ENCODE data around the gene CFAP100.

The CFAP100 gene

DNA sequence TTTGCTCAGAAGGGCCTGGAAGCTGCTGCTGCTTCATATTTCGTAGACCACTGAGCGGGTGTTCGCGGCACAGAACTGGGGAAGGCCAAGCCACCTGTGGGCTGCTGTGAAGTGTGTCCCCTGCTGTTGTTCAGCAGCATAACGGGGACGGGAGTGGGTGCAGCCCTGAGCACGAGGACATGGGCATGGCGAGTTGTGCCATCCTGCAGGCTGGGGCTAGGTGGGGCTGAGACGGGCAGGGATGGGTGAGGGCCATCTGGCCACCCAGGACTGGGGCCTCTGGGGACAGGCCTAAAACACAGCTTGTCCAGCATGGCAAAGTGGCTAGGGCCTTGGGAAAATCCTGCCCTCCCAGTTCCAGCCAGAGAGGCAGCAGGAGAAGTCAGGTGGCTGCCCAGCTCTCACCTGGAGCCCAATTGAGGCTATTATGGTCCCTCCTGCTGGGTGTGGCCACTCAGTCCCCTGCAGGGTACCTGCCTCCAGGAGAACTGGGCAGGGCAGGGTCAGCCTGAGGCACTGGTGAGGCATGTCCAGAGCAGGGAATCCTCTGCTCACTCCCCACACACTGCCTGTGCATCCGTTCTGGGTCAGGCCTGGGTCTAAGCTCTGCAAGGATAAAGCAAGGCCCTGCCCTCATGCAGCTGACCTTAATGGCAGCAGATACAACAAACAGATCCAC lies 29.5 kb downstream of the CFAP100 start:
- no peak for DNase-seq

- DNase-seq = no peak
Observed at GRCh38 chr3:126424751-126425150, 30.0 kb downstream of the CFAP100 start.

GRCh38 chr3:126431103-126431534 lies 36.4 kb downstream of the CFAP100 start:
- DNase-seq = no peak

GRCh38 chr3:126432361-126433104 lies 37.8 kb downstream of the CFAP100 start:
- DNase-seq = no peak

DNA sequence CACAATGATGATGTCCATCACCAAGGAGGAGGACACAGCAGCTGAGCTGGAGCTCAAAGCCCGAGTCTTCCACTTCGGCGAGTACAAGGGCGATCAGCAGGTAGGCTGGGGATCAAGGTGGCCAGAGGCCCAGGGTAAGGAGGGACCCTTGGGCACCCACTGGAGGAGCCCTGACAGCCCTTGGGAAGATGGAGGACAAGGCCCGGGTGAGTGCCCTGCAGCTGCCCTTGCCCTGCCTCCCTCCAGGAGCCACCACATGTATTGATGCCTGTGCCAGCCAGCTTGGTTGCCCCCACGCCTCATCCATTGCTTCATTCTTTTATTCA lies 38.4 kb downstream of the CFAP100 start:
- DNase-seq = peak; percentile 35

GRCh38 chr3:126433496-126434263 lies 39.0 kb downstream of the CFAP100 start:
- DNase-seq = peak; percentile 43

GRCh38 chr3:126434264-126434590 lies 39.5 kb downstream of the CFAP100 start:
- DNase-seq = no peak

DNA sequence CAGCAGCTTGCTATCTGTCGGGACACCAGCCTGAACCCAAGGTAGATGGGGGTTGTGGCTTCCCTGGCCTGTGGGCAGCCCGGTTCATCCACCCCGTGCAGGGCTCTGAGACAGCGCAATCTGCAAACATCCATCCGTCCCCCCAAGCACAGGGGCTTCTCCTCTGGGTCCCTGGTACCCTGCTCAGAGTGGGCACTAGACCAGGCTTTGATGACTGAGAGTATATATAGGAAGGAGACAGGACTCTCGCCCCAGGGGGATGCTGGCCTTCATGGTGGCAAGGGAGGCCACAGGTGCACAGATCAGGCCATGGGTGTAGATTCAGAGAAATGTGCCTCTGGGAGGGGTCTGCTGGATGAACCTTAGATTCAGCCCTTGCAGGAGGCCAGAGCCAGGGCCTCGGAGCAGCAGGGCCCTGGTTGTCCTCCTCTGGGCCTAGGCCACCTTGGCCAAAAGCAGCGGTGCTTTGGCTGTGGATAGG lies 40.3 kb downstream of the CFAP100 start:
- no peak for DNase-seq

DNA sequence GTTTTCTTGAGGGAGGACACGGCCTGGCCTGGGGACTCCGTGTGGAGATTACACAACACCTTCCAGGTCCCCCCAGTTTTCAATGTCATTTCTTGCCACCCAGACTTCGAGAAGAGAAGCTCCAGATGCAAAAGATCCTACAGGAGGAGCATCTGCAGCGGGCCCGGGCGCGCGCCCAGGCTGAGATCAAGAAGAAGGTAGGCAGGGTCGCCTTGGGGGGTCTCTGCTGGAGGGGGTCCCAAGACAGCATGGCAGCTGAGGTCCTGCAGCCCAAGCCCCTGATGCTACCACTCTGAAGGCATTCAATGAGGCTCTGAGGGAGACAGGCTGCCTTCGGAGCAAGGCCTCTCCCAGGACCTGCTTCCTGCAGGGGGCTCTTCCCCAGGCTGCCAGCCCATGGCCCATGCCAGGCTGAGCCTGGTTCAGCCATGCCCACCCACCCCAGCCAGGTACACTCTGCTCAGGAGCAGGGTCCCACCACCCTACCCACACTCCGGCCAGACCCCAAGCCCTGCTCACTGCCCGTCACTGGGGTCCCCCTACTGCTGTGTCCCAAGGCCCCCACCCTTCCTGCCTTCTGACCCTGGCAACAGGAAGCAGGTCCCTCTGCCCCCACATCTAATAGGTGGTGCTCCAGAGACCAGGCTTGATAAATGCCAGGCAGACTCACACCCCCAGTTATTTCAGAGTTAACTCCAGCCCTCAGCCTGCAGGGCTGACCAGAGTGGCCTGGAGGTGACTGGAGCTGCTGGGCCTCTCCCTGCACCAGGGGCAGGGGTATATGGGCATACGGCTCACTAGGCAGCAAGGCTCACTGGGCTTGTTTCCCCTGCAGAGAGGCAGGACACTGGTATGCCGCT lies 41.0 kb downstream of the CFAP100 start:
- DNase-seq = no peak

DNA sequence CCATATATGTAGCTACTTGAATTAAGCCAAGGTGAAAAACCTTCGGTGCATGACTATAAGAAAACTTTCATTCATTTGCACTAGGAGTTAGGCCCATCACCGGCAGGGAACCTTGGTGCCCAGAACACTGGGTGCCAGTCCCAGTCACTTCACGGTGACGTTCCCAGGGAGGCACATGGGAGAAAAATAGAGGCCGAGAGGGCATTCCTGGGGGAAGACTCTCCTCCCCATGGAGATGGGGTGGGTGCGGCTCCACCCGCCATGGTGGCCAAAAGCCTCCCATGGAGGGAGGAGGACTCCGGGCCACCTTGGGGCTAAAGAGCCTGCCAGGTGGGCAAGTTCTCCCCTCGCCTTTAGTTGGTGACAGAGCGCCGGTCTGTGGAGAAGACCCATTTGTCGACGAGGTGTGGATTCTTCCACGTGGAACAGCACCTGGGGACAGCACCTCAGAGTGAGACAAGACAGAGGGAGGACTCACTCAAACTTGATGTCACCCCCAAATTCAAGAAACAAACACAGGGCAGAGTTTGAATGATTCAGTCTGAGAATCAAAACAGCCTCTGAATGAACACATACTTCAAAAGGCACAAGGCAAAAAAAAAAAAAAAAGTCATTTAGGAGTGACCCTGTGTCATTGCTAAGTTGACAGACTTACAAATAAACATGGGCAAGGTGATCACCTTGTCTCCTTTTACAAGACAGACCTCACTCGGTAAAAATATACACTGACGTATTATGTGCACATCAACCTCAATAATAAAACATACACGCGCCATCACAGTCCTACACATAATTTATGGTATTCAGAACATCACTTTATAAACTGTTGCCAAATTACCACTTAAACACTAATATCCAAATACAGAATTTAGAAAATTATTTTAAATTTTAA lies 42.4 kb downstream of the CFAP100 start:
- DNase-seq = no peak

GRCh38 chr3:126438186-126438585 lies 43.5 kb downstream of the CFAP100 start:
- no peak for DNase-seq

DNA sequence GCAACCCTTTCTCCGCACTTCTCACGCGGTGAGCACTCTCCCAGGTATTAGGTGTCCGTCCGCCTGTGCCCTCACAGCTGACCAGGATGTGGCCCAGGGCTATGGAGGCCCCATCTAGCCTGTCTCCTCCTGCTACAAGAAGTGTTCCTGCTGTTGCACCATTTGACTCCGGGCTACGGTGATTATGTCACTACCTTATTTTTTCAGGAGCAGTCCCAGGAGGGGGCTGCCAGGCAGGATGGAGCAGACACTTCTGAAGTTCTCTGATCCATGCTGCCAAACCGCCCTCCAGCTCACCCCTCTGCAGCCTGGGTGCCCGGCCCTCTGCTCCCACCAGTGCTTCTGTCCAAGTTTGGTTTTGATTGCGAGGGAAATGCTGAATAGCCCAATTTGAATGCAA lies 44.0 kb downstream of the CFAP100 start:
- DNase-seq = no peak

DNA sequence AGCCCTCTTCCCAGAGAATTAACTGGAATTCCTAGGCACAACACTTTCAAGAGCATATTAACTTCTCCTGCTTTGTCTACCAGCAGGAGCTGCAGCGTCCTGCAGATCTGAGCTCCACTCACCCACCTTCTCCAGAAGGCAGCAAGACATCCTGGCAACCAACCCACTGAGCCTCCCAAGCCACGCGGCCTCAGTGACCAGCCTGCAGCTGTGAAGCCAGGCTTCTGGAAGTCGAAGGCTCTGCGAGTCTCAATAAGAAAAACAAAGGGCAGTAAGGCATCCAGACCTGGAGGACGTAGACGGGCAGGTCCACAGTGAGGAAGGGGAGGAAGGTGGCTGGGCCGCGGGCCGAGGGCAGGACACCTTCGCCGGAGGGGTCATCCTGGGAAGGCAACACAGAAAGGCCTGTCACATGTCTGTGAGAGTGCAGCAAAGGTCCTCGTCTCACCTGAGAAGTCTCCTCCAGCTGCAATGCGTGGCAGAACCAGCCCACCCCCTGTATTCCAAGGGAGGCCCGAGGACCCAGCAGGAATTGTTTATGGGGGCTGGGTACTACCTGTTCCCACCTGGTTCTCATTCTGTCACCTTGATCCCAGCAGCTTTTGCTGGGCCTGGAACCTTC lies 44.7 kb downstream of the CFAP100 start:
- DNase-seq = no peak

DNA sequence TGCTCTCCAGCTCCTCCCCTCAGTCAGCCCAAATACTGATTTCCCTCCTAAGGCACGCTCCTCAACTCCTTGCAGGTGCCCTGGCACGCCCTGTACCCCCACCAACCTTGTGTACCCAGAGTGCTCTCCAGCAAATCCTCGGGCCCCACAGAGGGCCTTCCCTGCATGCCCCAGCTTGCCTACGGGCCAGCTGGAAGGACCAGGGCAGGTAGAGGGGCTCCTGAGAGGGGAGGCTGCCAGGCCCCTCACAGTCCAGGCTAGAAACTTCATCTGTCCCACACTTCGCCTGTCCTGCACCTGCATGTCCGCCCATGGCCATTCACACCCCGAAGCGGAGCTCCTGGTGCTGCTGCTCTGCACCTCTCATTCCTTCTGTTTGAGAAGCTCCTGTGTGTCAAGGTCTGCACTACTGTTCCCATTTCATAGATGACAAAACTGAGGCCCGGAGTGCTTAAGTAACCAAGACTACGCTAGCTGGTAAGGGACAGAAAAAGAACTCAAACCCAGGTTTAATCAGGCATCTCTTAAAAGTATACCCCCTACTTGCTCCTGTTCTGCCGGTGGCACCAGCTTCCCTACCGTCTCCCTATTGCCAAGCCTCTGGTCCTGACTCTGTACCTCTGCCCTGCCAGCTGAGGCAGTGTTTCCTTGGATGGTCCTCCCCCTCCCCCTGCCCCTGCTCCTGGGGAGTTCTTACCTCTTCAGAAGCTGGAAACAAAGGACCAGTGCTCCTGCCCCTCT lies 45.4 kb downstream of the CFAP100 start:
- DNase-seq = no peak

GRCh38 chr3:126440709-126440995 lies 45.9 kb downstream of the CFAP100 start:
- no peak for DNase-seq

DNA sequence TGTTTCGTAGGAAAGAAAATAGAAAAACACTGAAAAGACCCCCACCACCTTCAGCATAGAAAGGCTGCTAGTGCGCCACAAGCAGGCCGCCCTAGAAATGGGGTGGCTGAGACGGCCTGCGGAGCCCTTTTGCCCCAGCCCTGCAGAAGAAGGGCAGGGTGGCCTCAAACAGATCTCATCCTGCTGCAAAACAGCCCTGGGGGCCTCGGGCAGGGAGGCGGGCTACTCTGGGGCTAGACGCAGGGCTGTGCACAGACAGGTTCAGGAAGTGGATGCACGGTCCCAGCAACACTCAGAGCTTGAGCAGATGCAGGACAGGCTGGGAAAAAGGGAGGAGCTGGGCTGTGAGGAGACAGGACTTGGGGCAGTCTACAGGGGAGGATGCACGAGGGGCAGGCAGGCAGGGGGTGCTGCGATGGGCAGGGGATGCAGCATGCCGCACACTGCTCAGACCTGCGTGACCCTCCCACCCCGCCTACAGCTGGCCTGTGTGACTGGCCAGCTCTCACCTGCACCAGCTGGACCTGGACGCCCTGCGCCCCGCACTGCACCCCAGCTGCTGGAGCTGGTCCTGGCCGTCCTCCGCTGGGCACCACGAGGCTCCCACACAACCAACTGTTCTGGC lies 46.7 kb downstream of the CFAP100 start:
- DNase-seq = no peak

DNA sequence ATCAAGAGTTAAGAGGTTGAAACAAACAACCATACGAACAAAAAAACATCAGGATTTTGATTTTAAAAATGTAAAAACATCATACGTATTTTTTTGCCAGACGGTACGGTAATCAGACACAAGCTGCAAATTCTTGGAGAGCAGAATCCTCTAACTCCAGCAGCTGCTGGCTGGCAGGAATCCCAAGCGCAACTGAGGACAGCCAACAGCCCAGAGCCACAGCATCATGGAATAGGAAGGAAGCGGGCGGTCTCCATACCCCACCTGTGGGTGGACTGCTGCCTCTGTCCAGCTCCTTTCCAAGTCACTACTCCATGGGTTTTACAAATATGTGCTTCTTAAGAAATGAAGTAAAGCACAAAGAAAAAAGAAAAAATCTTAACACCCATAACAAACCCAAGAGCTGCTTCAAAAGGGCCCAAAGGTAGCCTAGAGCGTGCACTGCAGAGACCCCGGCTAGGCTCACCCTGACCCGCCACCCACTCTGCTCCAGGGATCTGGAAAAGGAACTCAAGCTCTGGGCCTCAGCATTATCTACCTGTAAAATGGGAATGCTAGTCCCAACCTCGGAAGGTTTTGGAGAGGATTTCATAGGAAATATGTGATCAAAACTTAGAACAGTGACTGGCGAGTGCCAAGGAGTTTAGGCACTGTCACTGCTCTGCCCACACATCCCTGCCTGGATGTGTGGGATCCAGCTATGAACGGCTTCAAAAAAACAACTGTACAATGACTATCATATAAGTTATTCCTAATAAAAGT lies 47.6 kb downstream of the CFAP100 start:
- no peak for DNase-seq

DNA sequence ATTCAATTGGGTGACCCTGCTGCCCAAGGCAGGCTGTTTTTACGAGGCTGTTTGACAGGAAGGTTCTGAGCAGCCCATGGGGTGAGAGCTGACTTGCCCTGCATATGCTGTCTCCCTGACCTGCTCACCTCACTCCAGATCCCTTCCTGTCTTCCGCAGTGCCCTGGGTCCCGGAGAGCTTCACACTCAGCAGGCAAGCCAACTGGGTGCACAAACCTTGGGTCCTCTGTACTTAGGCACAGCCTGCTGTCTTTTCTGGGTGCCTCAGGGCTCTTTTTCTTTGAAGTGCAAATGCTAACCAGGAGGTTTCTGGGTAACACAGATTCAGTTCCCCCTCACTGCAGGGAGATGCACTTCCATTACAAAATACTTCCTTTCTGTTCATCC lies 48.1 kb downstream of the CFAP100 start:
- no peak for DNase-seq

GRCh38 chr3:126445506-126445905 lies 50.8 kb downstream of the CFAP100 start:
- DNase-seq = no peak

- no peak for DNase-seq
Observed at GRCh38 chr3:126446301-126446700, 51.6 kb downstream of the CFAP100 start.
